Measurements from ENCODE around the gene DNAH17. TPM values are rescaled to one million over a fixed set of nuclear protein-coding genes. Genes with fewer than 3 reads are reported as not detected.

Gene DNAH17
- total and polyA plus RNA-seq, 7 experiments from 2014 or later, result 0.05 to 1.5 (median 0.38) TPM

GRCh38 chr17:78493450-78493849 is 83.7 kb downstream of the DNAH17 start:
- intact Hi-C loops (cut with micrococcal nuclease), result no loop called here
- Histone ChIP-seq H3K4me3 (ENCODE audit: low read length) (no peak overlapping the region), H3K27me3 (ENCODE audit: control insufficient read depth in 2 of 2, insufficient read depth in 2 of 2, low read length in 2 of 2) (no peaks in the 10 kb centered on the region), H3K36me3 (ENCODE audit: control insufficient read depth in 2 of 3, insufficient read depth in 3 of 3, low read length in 3 of 3) (no peaks in the 10 kb centered on the region), H3K9me3 (ENCODE audit: control insufficient read depth in 2 of 3, low read length in 3 of 3) (no peaks in the 10 kb centered on the region), H3K27ac (ENCODE audit: low read depth, low read length) (no peak overlapping the region), H3K4me1 (ENCODE audit: control insufficient read depth in 2 of 2, insufficient read depth in 2 of 2, low read length in 2 of 2) (no peaks in the 10 kb centered on the region)
- ChIA-PET POLR2A (interaction anchor here (1.1 kb wide), 1 partner anchor 9 kb away, joined by 4 read pairs; no protein-coding TSS in a partner anchor), CTCF (no interaction called here)
- no peak overlapping the region for H3K27ac Mint-ChIP-seq
- DNase-seq, result no peak
- peaks cover 0 to 4% (median 0%) of the 10 kb centered on the region in 7 donors for H3K4me1 Mint-ChIP-seq
- ATAC-seq, result no peak
- peaks cover 0 to 2% (median 0%) of the 10 kb centered on the region in 11 donors for H3K9me3 Mint-ChIP-seq
- H3K4me3 Mint-ChIP-seq, result no peak overlapping the region
- peaks cover 0 to under 1% (median 0%) of the 10 kb centered on the region in 5 donors for H3K27me3 Mint-ChIP-seq
- H3K36me3 Mint-ChIP-seq, result no peaks in the 10 kb centered on the region

- Histone ChIP-seq H3K27ac (ENCODE audit: low read depth, low read length) (no peak overlapping the region), H3K4me1 (ENCODE audit: control insufficient read depth in 2 of 2, insufficient read depth in 2 of 2, low read length in 2 of 2) (no peaks in the 10 kb centered on the region), H3K36me3 (ENCODE audit: control insufficient read depth in 2 of 3, insufficient read depth in 3 of 3, low read length in 3 of 3) (no peaks in the 10 kb centered on the region), H3K4me3 (ENCODE audit: low read length) (no peak overlapping the region), H3K27me3 (ENCODE audit: control insufficient read depth in 2 of 2, insufficient read depth in 2 of 2, low read length in 2 of 2) (no peaks in the 10 kb centered on the region), H3K9me3 (ENCODE audit: control insufficient read depth in 2 of 3, low read length in 3 of 3) (no peaks in the 10 kb centered on the region)
- H3K27me3 Mint-ChIP-seq, result no peaks in the 10 kb centered on the region
- DNase-seq (no peak), ATAC-seq (no peak)
- H3K36me3 Mint-ChIP-seq, result no peaks in the 10 kb centered on the region
- CTCF ChIA-PET, result interaction anchor here (0.6 kb wide), 1 partner anchor 75 kb away, joined by 5 read pairs; no protein-coding TSS in a partner anchor
- POLR2A ChIA-PET, result no interaction called here
- H3K4me1 Mint-ChIP-seq, result peaks cover 0 to 4% (median 0%) of the 10 kb centered on the region in 7 donors
- H3K27ac Mint-ChIP-seq, result no peak overlapping the region
- intact Hi-C loops (cut with micrococcal nuclease), result no loop called here
- H3K9me3 Mint-ChIP-seq, result peaks cover 0 to 2% (median 0%) of the 10 kb centered on the region in 11 donors
- H3K4me3 Mint-ChIP-seq, result no peak overlapping the region
These were observed 84.9 kb downstream of the DNAH17 start for GRCh38 chr17:78492116-78492799.

GRCh38 chr17:78491236-78492115 is 85.7 kb downstream of the DNAH17 start:
- no peak overlapping the region for H3K4me3 Mint-ChIP-seq
- Histone ChIP-seq H3K27ac (ENCODE audit: low read depth, low read length) (no peak overlapping the region), H3K27me3 (ENCODE audit: control insufficient read depth in 2 of 2, insufficient read depth in 2 of 2, low read length in 2 of 2) (no peaks in the 10 kb centered on the region), H3K9me3 (ENCODE audit: control insufficient read depth in 2 of 3, low read length in 3 of 3) (no peaks in the 10 kb centered on the region), H3K36me3 (ENCODE audit: control insufficient read depth in 2 of 3, insufficient read depth in 3 of 3, low read length in 3 of 3) (no peaks in the 10 kb centered on the region), H3K4me1 (ENCODE audit: control insufficient read depth in 2 of 2, insufficient read depth in 2 of 2, low read length in 2 of 2) (no peaks in the 10 kb centered on the region), H3K4me3 (ENCODE audit: low read length) (no peak overlapping the region)
- peak overlapping the region in 1 of 9 donors; percentile 30 for H3K27ac Mint-ChIP-seq
- POLR2A ChIA-PET, result no interaction called here
- H3K4me1 Mint-ChIP-seq, result peaks cover 0 to 4% (median 0%) of the 10 kb centered on the region in 7 donors
- H3K9me3 Mint-ChIP-seq, result peaks cover 0 to 2% (median 0%) of the 10 kb centered on the region in 11 donors
- no peaks in the 10 kb centered on the region for H3K27me3 Mint-ChIP-seq
- ATAC-seq, result no peak
- H3K36me3 Mint-ChIP-seq, result no peaks in the 10 kb centered on the region
- CTCF ChIA-PET, result no interaction called here
- intact Hi-C loops (cut with micrococcal nuclease), result no loop called here
- DNase-seq, result no peak

GRCh38 chr17:78490673-78491072 is 86.5 kb downstream of the DNAH17 start:
- Histone ChIP-seq H3K4me1 (ENCODE audit: control insufficient read depth in 2 of 2, insufficient read depth in 2 of 2, low read length in 2 of 2) (no peaks in the 10 kb centered on the region), H3K9me3 (ENCODE audit: control insufficient read depth in 2 of 3, low read length in 3 of 3) (no peaks in the 10 kb centered on the region), H3K4me3 (ENCODE audit: low read length) (no peak overlapping the region), H3K36me3 (ENCODE audit: control insufficient read depth in 2 of 3, insufficient read depth in 3 of 3, low read length in 3 of 3) (no peaks in the 10 kb centered on the region), H3K27ac (ENCODE audit: low read depth, low read length) (no peak overlapping the region), H3K27me3 (ENCODE audit: control insufficient read depth in 2 of 2, insufficient read depth in 2 of 2, low read length in 2 of 2) (no peaks in the 10 kb centered on the region)
- Mint-ChIP-seq H3K4me3 (no peak overlapping the region), H3K36me3 (no peaks in the 10 kb centered on the region), H3K27me3 (no peaks in the 10 kb centered on the region), H3K27ac (peak overlapping the region in 1 of 9 donors; percentile 30), H3K4me1 (peaks cover 0 to 4% (median 0%) of the 10 kb centered on the region in 7 donors), H3K9me3 (peaks cover 0 to 2% (median 0%) of the 10 kb centered on the region in 11 donors)
- ATAC-seq (no peak), DNase-seq (no peak)
- intact Hi-C loops (cut with micrococcal nuclease), result no loop called here
- ChIA-PET CTCF (no interaction called here), POLR2A (no interaction called here)

GRCh38 chr17:78490156-78490555 is 87.0 kb downstream of the DNAH17 start:
- CTCF ChIA-PET, result no interaction called here

GRCh38 chr17:78488867-78489634 is 88.1 kb downstream of the DNAH17 start:
- no peaks in the 10 kb centered on the region for H3K9me3 ChIP-seq (ENCODE audit: control insufficient read depth in 2 of 3, low read length in 3 of 3)
- peaks cover 0 to 4% of the 10 kb centered on the region in 2 donors for H3K4me1 ChIP-seq (ENCODE audit: control insufficient read depth in 2 of 2, insufficient read depth in 2 of 2, low read length in 2 of 2)
- no peak overlapping the region for H3K4me3 ChIP-seq (ENCODE audit: low read length)
- DNase-seq (no peak), ATAC-seq (no peak)
- ChIA-PET POLR2A (no interaction called here), CTCF (no interaction called here)
- intact Hi-C loops (cut with micrococcal nuclease), result no loop called here
- H3K27ac ChIP-seq (ENCODE audit: low read depth, low read length), result no peak overlapping the region
- peak overlapping the region in 1 of 9 donors; percentile 21 for H3K27ac Mint-ChIP-seq
- no peaks in the 10 kb centered on the region for H3K36me3 ChIP-seq (ENCODE audit: control insufficient read depth in 2 of 3, insufficient read depth in 3 of 3, low read length in 3 of 3)
- H3K36me3 Mint-ChIP-seq, result no peaks in the 10 kb centered on the region
- no peak overlapping the region for H3K4me3 Mint-ChIP-seq
- peaks cover 5 to 10% (median 5%) of the 10 kb centered on the region in 7 donors for H3K4me1 Mint-ChIP-seq
- H3K27me3 ChIP-seq (ENCODE audit: control insufficient read depth in 2 of 2, insufficient read depth in 2 of 2, low read length in 2 of 2), result no peaks in the 10 kb centered on the region
- peaks cover 0 to 2% (median 0%) of the 10 kb centered on the region in 11 donors for H3K9me3 Mint-ChIP-seq
- peaks cover 0 to 4% (median 0%) of the 10 kb centered on the region in 5 donors for H3K27me3 Mint-ChIP-seq

More at GRCh38 chr17:78490156-78490555, 87.0 kb downstream of the DNAH17 start:
- H3K4me1 Mint-ChIP-seq, result peaks cover 0 to 4% (median 0%) of the 10 kb centered on the region in 7 donors
- no peaks in the 10 kb centered on the region for H3K36me3 ChIP-seq (ENCODE audit: control insufficient read depth in 2 of 3, insufficient read depth in 3 of 3, low read length in 3 of 3)
- no peak overlapping the region for H3K4me3 Mint-ChIP-seq
- H3K27ac ChIP-seq (ENCODE audit: low read depth, low read length), result no peak overlapping the region
- no peak overlapping the region for H3K4me3 ChIP-seq (ENCODE audit: low read length)
- no peaks in the 10 kb centered on the region for H3K27me3 ChIP-seq (ENCODE audit: control insufficient read depth in 2 of 2, insufficient read depth in 2 of 2, low read length in 2 of 2)
- POLR2A ChIA-PET, result no interaction called here
- intact Hi-C loops (cut with micrococcal nuclease), result no loop called here
- H3K27ac Mint-ChIP-seq, result peak overlapping the region in 1 of 9 donors; percentile 34
- no peaks in the 10 kb centered on the region for H3K27me3 Mint-ChIP-seq
- H3K9me3 ChIP-seq (ENCODE audit: control insufficient read depth in 2 of 3, low read length in 3 of 3), result no peaks in the 10 kb centered on the region
- no peak for DNase-seq
- no peaks in the 10 kb centered on the region for H3K36me3 Mint-ChIP-seq
- no peak for ATAC-seq
- H3K9me3 Mint-ChIP-seq, result peaks cover 0 to 2% (median 0%) of the 10 kb centered on the region in 11 donors
- no peaks in the 10 kb centered on the region for H3K4me1 ChIP-seq (ENCODE audit: control insufficient read depth in 2 of 2, insufficient read depth in 2 of 2, low read length in 2 of 2)
